ENCODE results near the gene TUBB1.
A peak's percentile ranks its signal among the peaks of the same experiment; 100 is the strongest.
"Not testable (repeated sequence)": the region's sequence is repeated elsewhere in the genome, so short reads cannot be mapped to it uniquely, and the experiment has no call there.

Gene TUBB1

GRCh38 chr20:59006864-59007664 is 12.2 kb upstream of the TUBB1 start, which contains the start of gene CTSZ:
TSS of gene CTSZ (minus strand) at chr20:59007254. CDS start at chr20:59007128, 126 bp downstream.
- DNase-seq = peak; percentile 38

GRCh38 chr20:59007665-59008511 is 11.3 kb upstream of the TUBB1 start:
- DNase-seq = no peak

GRCh38 chr20:59008715-59009336 is 10.4 kb upstream of the TUBB1 start:
- no peak for DNase-seq

- no peak for DNase-seq
Observed at GRCh38 chr20:59010321-59010994, 8.8 kb upstream of the TUBB1 start.

GRCh38 chr20:59010995-59011873 is 8.0 kb upstream of the TUBB1 start:
- no peak for DNase-seq

- not testable (repeated sequence) for DNase-seq
Observed at GRCh38 chr20:59011874-59012157, 7.4 kb upstream of the TUBB1 start.

GRCh38 chr20:59013031-59013951 is 5.9 kb upstream of the TUBB1 start:
- no peak for DNase-seq

GRCh38 chr20:59013959-59014608 is 5.1 kb upstream of the TUBB1 start:
- DNase-seq = no peak

GRCh38 chr20:59014680-59015389 is 4.4 kb upstream of the TUBB1 start:
- DNase-seq = no peak

- no peak for DNase-seq
Observed at GRCh38 chr20:59015411-59015810, 3.8 kb upstream of the TUBB1 start.

- no peak for DNase-seq
Observed at GRCh38 chr20:59015812-59016711, 3.2 kb upstream of the TUBB1 start.

- DNase-seq = peak; percentile 40
Observed at GRCh38 chr20:59016795-59017492, 2.3 kb upstream of the TUBB1 start.

- DNase-seq = no peak
Observed at GRCh38 chr20:59017493-59018231, 1.6 kb upstream of the TUBB1 start.

GRCh38 chr20:59018817-59019216 is 412 bp upstream of the TUBB1 start:
- no peak for DNase-seq

GRCh38 chr20:59020938-59021551 is 1.8 kb downstream of the TUBB1 start:
- no peak for DNase-seq

GRCh38 chr20:59022754-59023153 is 3.5 kb downstream of the TUBB1 start:
- DNase-seq = no peak

- no peak for DNase-seq
Observed at GRCh38 chr20:59023616-59024015, 4.4 kb downstream of the TUBB1 start.

Data from activated CD8-positive, alpha-beta memory T cell treated with anti-CD3 and anti-CD28 coated beads, Interleukin-2, amount 50 U/mL, for 4 hours (primary cell).